NCI-H2107 (cell line): ENCODE data around the gene PCLO.
"Not testable (repeated sequence)": the region's sequence is repeated elsewhere in the genome, so short reads cannot be mapped to it uniquely, and the experiment has no call there.

ENCODE experiments used
- DNase-seq: peaks from one replicate; lab custom pipeline; 2025; lab: John Stamatoyannopoulos, UW

Gene PCLO

GRCh38 chr7:83053965-83054364 lies 108.7 kb downstream of the PCLO start:
- no peak for DNase-seq

GRCh38 chr7:83040484-83040883 lies 122.2 kb downstream of the PCLO start:
- no peak for DNase-seq

- no peak for DNase-seq
Measured at GRCh38 chr7:83038787-83039186, 123.9 kb downstream of the PCLO start.

- no peak for DNase-seq
Measured at GRCh38 chr7:83036721-83037380, 125.8 kb downstream of the PCLO start.

- DNase-seq = no peak
Measured at GRCh38 chr7:83036130-83036529, 126.6 kb downstream of the PCLO start.

GRCh38 chr7:83032195-83032594 lies 130.5 kb downstream of the PCLO start:
- DNase-seq = no peak

GRCh38 chr7:83023817-83024665 lies 138.6 kb downstream of the PCLO start:
- not testable (repeated sequence) for DNase-seq

- DNase-seq = no peak
Measured at GRCh38 chr7:83021032-83021431, 141.7 kb downstream of the PCLO start.

GRCh38 chr7:83020161-83020560 lies 142.5 kb downstream of the PCLO start:
- DNase-seq = no peak

- no peak for DNase-seq
Measured at GRCh38 chr7:83015916-83016315, 146.8 kb downstream of the PCLO start.

GRCh38 chr7:83014546-83014945 lies 148.1 kb downstream of the PCLO start:
- DNase-seq = no peak

- no peak for DNase-seq
Measured at GRCh38 chr7:83011954-83012353, 150.7 kb downstream of the PCLO start.

- no peak for DNase-seq
Measured at GRCh38 chr7:83005410-83005809, 157.3 kb downstream of the PCLO start.

- no peak for DNase-seq
Measured at GRCh38 chr7:83001362-83002040, 161.2 kb downstream of the PCLO start.

- DNase-seq = no peak
Measured at GRCh38 chr7:82998436-82998835, 164.2 kb downstream of the PCLO start.

GRCh38 chr7:82985144-82985802 lies 177.4 kb downstream of the PCLO start:
- no peak for DNase-seq

- no peak for DNase-seq
Measured at GRCh38 chr7:82980130-82980788, 182.4 kb downstream of the PCLO start.

GRCh38 chr7:82975811-82976468 lies 186.7 kb downstream of the PCLO start:
- DNase-seq = no peak

GRCh38 chr7:82972135-82972534 lies 190.5 kb downstream of the PCLO start:
- DNase-seq = no peak

GRCh38 chr7:82965088-82966036 lies 197.3 kb downstream of the PCLO start:
- DNase-seq = no peak
